Memory B cell (primary cell): ENCODE measurements around the gene CASP12.
A peak's percentile ranks its signal among the peaks of the same experiment; 100 is the strongest.

Experiments used
- ATAC-seq: fragments of 150-1000 bp; cut with Tn5 transposase; 2 replicates; pipeline ENCODE4 v1.10.0; 2021; ENCODE audit warnings: low read depth, mild to moderate bottlenecking, moderate library complexity
- DNase-seq, 2 donors: peaks; one replicate each; pipeline ENCODE4 v3.0.0; 2022; ENCODE audit warnings: low spot score in 2 of 2
- H3K27ac Mint-ChIP-seq: one replicate; pipeline ENCODE4 v1.8.0; 2022; ENCODE audit warnings: mild to moderate bottlenecking, moderate library complexity, mixed read lengths
- H3K27me3 Mint-ChIP-seq: one replicate; pipeline ENCODE4 v1.8.0; 2022; ENCODE audit warnings: mixed read lengths
- H3K36me3 Mint-ChIP-seq: one replicate; pipeline ENCODE4 v1.8.0; 2022; ENCODE audit warnings: mild to moderate bottlenecking, mixed read lengths
- H3K4me1 Mint-ChIP-seq: one replicate; pipeline ENCODE4 v1.8.0; 2022; ENCODE audit warnings: mixed read lengths
- H3K4me3 Mint-ChIP-seq: one replicate; pipeline ENCODE4 v1.8.0; 2022; ENCODE audit warnings: mild to moderate bottlenecking, moderate library complexity, mixed read lengths
- H3K9me3 Mint-ChIP-seq: one replicate; pipeline ENCODE4 v1.8.0; 2022; ENCODE audit warnings: mixed read lengths

Gene CASP12

DNA sequence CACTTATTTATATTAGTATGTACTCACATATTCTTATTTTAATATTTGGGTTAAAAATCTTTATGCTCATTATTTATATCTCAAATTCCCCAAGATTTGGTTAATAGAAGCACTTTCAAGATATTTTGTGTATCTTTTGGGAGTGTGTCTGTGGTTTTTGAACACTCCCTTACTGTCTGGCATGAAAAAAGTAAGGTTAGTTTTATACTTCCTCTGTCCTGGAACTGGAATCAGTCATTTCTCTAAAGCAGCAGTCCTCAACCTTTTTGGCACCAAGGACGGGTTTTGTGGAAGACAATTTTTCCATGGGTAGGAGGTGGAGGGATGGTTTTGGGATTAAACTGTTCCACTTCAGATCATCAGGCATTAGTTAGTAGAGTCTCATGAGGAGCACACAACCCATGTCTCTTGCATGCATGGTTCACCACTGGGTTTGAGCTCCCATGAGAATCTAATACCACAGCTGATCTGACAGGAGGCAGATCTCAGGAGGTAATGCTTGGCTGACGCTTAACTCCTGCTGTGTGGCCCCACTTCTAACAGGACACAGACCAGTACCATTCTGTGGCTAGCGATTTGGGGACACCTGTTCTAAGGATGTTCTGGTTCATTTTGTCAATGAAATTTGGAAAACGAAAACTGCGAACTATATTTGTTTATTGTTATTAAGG is 60.2 kb downstream of the CASP12 start:
- H3K4me1 Mint-ChIP-seq = peaks cover 21% of the 10 kb centered on the region
- H3K27me3 Mint-ChIP-seq = no peaks in the 10 kb centered on the region
- peaks cover 12% of the 10 kb centered on the region for H3K9me3 Mint-ChIP-seq
- DNase-seq (no peak), ATAC-seq (peak; percentile 89)
- H3K36me3 Mint-ChIP-seq = no peaks in the 10 kb centered on the region
- peak overlapping the region; percentile 6 for H3K27ac Mint-ChIP-seq
- H3K4me3 Mint-ChIP-seq = peak overlapping the region; percentile 11

- DNase-seq (no peak), ATAC-seq (no peak)
- Mint-ChIP-seq H3K9me3 (peaks cover 12% of the 10 kb centered on the region), H3K27me3 (no peaks in the 10 kb centered on the region), H3K36me3 (no peaks in the 10 kb centered on the region), H3K27ac (no peak overlapping the region), H3K4me1 (peaks cover 24% of the 10 kb centered on the region), H3K4me3 (no peak overlapping the region)
Measured at GRCh38 chr11:104836691-104837090, 61.6 kb downstream of the CASP12 start.
